PC-9 (cell line): ENCODE measurements around the gene FARP1. TPM values are rescaled to one million over a fixed set of nuclear protein-coding genes. Genes with fewer than 3 reads are reported as not detected.

Experiments used
- BruUV-seq: library from RNA; stranded (reverse); fragments of 400-500 nt; replicated peaks from 2 replicates; lab custom pipeline; 2021; lab: Mats Ljungman, UMichigan
- CTCF ChIA-PET: fragments of 300-600 bp; sonication (Branson Sonifier 250); formaldehyde crosslinking; loops from one replicate; lab custom pipeline; 2022; ENCODE audit warnings: antibody characterized with exemption; lab: Charles Lee
- POLR2A ChIA-PET: fragments of 300-600 bp; sonication (Branson Sonifier 250); formaldehyde crosslinking; loops from one replicate; lab custom pipeline; 2022; ENCODE audit warnings: antibody characterized with exemption; ENCODE audit not compliant: unreplicated experiment; lab: Charles Lee
- DNase-seq, 2 experiments: peaks; one replicate each; pipeline versions ENCODE4 v3.0.0 to v3.0.0-alpha.2; 2015 to 2022; ENCODE audit warnings: mixed read lengths in 1 of 2
- H2AFZ ChIP-seq: fragments of 200-600 bp; sonication (generic); 2 replicates; pipeline ENCODE4 v1.8.1; 2017; ENCODE audit warnings: antibody characterized with exemption
- H3F3A ChIP-seq: fragments of 200-600 bp; sonication (generic); 2 replicates; pipeline ENCODE4 v1.8.1; 2017; ENCODE audit warnings: antibody characterized with exemption, mild to moderate bottlenecking, low read depth; ENCODE audit not compliant: insufficient read depth
- H3K27ac ChIP-seq: fragments of 200-600 bp; sonication (generic); 2 replicates; pipeline ENCODE4 v1.6.1; 2016; ENCODE audit warnings: mixed run types
- H3K27me3 ChIP-seq: fragments of 200-600 bp; sonication (generic); 2 replicates; pipeline ENCODE4 v1.6.1; 2016; ENCODE audit warnings: low read depth, mixed run types; ENCODE audit not compliant: insufficient read depth
- H3K36me3 ChIP-seq: fragments of 200-600 bp; sonication (generic); 2 replicates; pipeline ENCODE4 v1.6.1; 2016; ENCODE audit warnings: low read depth, mixed run types
- H3K4me1 ChIP-seq: fragments of 200-600 bp; sonication (generic); replicated peaks from 2 replicates; pipeline ENCODE4 v1.6.1; 2016; ENCODE audit warnings: mixed run types; ENCODE audit not compliant: insufficient read depth
- H3K4me2 ChIP-seq: fragments of 200-600 bp; sonication (generic); 2 replicates; pipeline ENCODE4 v1.6.1; 2017; ENCODE audit warnings: mixed run types
- H3K4me3 ChIP-seq: fragments of 200-600 bp; sonication (generic); 2 replicates; pipeline ENCODE4 v1.6.1; 2016; ENCODE audit warnings: mixed run types
- H3K79me2 ChIP-seq: fragments of 200-600 bp; sonication (generic); 2 replicates; pipeline ENCODE4 v1.6.1; 2017; ENCODE audit warnings: low read depth, mixed run types
- H3K9me2 ChIP-seq: fragments of 200-600 bp; sonication (generic); 2 replicates; pipeline ENCODE4 v1.8.1; 2017; ENCODE audit warnings: mild to moderate bottlenecking; ENCODE audit not compliant: insufficient read depth
- H3K9me3 ChIP-seq: fragments of 200-600 bp; sonication (generic); 2 replicates; pipeline ENCODE4 v1.8.1; 2016; ENCODE audit warnings: low read depth; ENCODE audit not compliant: insufficient read depth
- H4K20me1 ChIP-seq: fragments of 200-600 bp; sonication (generic); 2 replicates; pipeline ENCODE4 v1.8.1; 2017; ENCODE audit not compliant: insufficient read depth
- EZH2 ChIP-seq: fragments of 200-600 bp; sonication (generic); IDR thresholded peaks from 2 replicates; pipeline ENCODE4 v1.8.0; 2017; ENCODE audit warnings: antibody characterized with exemption, low read depth
- intact Hi-C: fragments of 100-400 bp; cut with micrococcal nuclease; formaldehyde crosslinking; loops from one replicate; pipeline ENCODE4 v1.10.0; 2022; ENCODE audit not compliant: unreplicated experiment
- total RNA-seq: library from RNA; stranded (reverse); gene quantifications from 2 replicates; pipeline ENCODE4 v1.2.3, GENCODE V29; 2021
- TF ChIP-seq, protein P1 (sequence below): fragments of 200-600 bp; sonication (generic); conservative IDR thresholded peaks from 2 replicates; pipeline ENCODE4 v1.6.1; 2017; ENCODE audit warnings: mixed run types, antibody characterized with exemption, mild to moderate bottlenecking, moderate library complexity

Gene FARP1
- total RNA-seq, 1 experiment from 2014 or later, result 62.1 TPM

- POLR2A ChIA-PET, result no interaction called here
- Histone ChIP-seq H3K4me2 (peak overlapping the region; percentile 97; the same call in 1 of the 2 replicates), H3K9me2 (no peaks in the 10 kb centered on the region), H3K79me2 (peaks cover 89% of the 10 kb centered on the region), H4K20me1 (no peaks in the 10 kb centered on the region), H2AFZ (no peak overlapping the region), H3F3A (peaks cover 49% of the 10 kb centered on the region), H3K4me3 (no peak overlapping the region), H3K27ac (peak overlapping the region; percentile 99), H3K27me3 (no peaks in the 10 kb centered on the region), H3K36me3 (peaks cover 1% of the 10 kb centered on the region; the same call in 1 of the 2 replicates), H3K9me3 (no peaks in the 10 kb centered on the region), H3K4me1 (peaks cover 60% of the 10 kb centered on the region)
- no TSS peak for BruUV-seq
- DNase-seq, result no peak
- TF ChIP-seq EZH2, result no peak
- TF ChIP-seq, protein P1, sequence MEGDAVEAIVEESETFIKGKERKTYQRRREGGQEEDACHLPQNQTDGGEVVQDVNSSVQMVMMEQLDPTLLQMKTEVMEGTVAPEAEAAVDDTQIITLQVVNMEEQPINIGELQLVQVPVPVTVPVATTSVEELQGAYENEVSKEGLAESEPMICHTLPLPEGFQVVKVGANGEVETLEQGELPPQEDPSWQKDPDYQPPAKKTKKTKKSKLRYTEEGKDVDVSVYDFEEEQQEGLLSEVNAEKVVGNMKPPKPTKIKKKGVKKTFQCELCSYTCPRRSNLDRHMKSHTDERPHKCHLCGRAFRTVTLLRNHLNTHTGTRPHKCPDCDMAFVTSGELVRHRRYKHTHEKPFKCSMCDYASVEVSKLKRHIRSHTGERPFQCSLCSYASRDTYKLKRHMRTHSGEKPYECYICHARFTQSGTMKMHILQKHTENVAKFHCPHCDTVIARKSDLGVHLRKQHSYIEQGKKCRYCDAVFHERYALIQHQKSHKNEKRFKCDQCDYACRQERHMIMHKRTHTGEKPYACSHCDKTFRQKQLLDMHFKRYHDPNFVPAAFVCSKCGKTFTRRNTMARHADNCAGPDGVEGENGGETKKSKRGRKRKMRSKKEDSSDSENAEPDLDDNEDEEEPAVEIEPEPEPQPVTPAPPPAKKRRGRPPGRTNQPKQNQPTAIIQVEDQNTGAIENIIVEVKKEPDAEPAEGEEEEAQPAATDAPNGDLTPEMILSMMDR, result no peak
- intact Hi-C loops, result no loop called here
- CTCF ChIA-PET, result interaction anchor here (0.6 kb wide), 1 partner anchor 1229 kb away, joined by 4 read pairs; no protein-coding TSS in a partner anchor
Measured at GRCh38 chr13:98486412-98486811, 343.5 kb downstream of the FARP1 start.

GRCh38 chr13:98487016-98487415 lies 344.1 kb downstream of the FARP1 start:
- intact Hi-C loops, result no loop called here
- H3K9me3 ChIP-seq, result no peaks in the 10 kb centered on the region
- H3K4me3 ChIP-seq, result no peak overlapping the region
- CTCF ChIA-PET, result interaction anchor here (0.6 kb wide), 1 partner anchor 1230 kb away, joined by 4 read pairs; no protein-coding TSS in a partner anchor
- no peaks in the 10 kb centered on the region for H4K20me1 ChIP-seq
- BruUV-seq, result no TSS peak
- peaks cover 49% of the 10 kb centered on the region for H3F3A ChIP-seq
- peak overlapping the region; percentile 99 for H3K27ac ChIP-seq
- no peaks in the 10 kb centered on the region; the same call in 1 of the 2 replicates for H3K36me3 ChIP-seq
- H3K4me2 ChIP-seq, result no peak overlapping the region
- H3K9me2 ChIP-seq, result no peaks in the 10 kb centered on the region
- no peak for TF ChIP-seq EZH2
- TF ChIP-seq, protein P1, result no peak
- POLR2A ChIA-PET, result no interaction called here
- H3K79me2 ChIP-seq, result peaks cover 88% of the 10 kb centered on the region
- no peaks in the 10 kb centered on the region for H3K27me3 ChIP-seq
- DNase-seq, result no peak
- no peak overlapping the region for H2AFZ ChIP-seq
- peaks cover 54% of the 10 kb centered on the region for H3K4me1 ChIP-seq

GRCh38 chr13:98487522-98487921 lies 344.6 kb downstream of the FARP1 start:
- H3K9me2 ChIP-seq, result no peaks in the 10 kb centered on the region
- intact Hi-C loops, result no loop called here
- POLR2A ChIA-PET, result no interaction called here
- H3K9me3 ChIP-seq, result no peaks in the 10 kb centered on the region
- H3K79me2 ChIP-seq, result peaks cover 88% of the 10 kb centered on the region
- TF ChIP-seq, protein P1, result no peak
- no TSS peak for BruUV-seq
- peak overlapping the region; percentile 99; the same call in 1 of the 2 replicates for H3K27ac ChIP-seq
- H4K20me1 ChIP-seq, result no peaks in the 10 kb centered on the region
- peaks cover 49% of the 10 kb centered on the region for H3K4me1 ChIP-seq
- H3F3A ChIP-seq, result peaks cover 52% of the 10 kb centered on the region
- DNase-seq, result no peak
- no peak overlapping the region for H2AFZ ChIP-seq
- H3K27me3 ChIP-seq, result no peaks in the 10 kb centered on the region
- H3K4me3 ChIP-seq, result no peak overlapping the region
- H3K36me3 ChIP-seq, result no peaks in the 10 kb centered on the region; the same call in 1 of the 2 replicates
- no peak overlapping the region for H3K4me2 ChIP-seq
- CTCF ChIA-PET, result no interaction called here
